Mucosa of rectum (tissue), 2 donors: ENCODE measurements around the gene MBD5.

Experiments used
- H3K27ac ChIP-seq, 2 donors: one replicate each; pipeline ENCODE4 v1.7.0; 2013; ENCODE audit warnings: inconsistent platforms in 2 of 2, low read depth in 2 of 2, low read length in 2 of 2
- H3K27me3 ChIP-seq, 2 donors: one replicate each; pipeline ENCODE4 v1.7.0; 2013; ENCODE audit warnings: low read length in 2 of 2; ENCODE audit not compliant: control insufficient read depth in 2 of 2, insufficient read depth in 2 of 2
- H3K36me3 ChIP-seq, 2 donors: one replicate each; pipeline ENCODE4 v1.7.0; 2013; ENCODE audit warnings: low read length in 2 of 2; ENCODE audit not compliant: control insufficient read depth in 2 of 2, insufficient read depth in 2 of 2
- H3K4me1 ChIP-seq, 2 donors: one replicate each; pipeline ENCODE4 v1.7.0; 2013; ENCODE audit warnings: low read length in 2 of 2, mild to moderate bottlenecking in 1 of 2; ENCODE audit not compliant: control insufficient read depth in 2 of 2, insufficient read depth in 2 of 2
- H3K4me3 ChIP-seq, 2 donors: one replicate each; pipeline ENCODE4 v1.7.0; 2013; ENCODE audit warnings: low read length in 2 of 2
- H3K9ac ChIP-seq, 2 donors: one replicate each; pipeline ENCODE4 v1.7.0; 2013; ENCODE audit warnings: low read length in 2 of 2, low read depth in 1 of 2, mild to moderate bottlenecking in 1 of 2
- H3K9me3 ChIP-seq, 2 donors: one replicate each; pipeline ENCODE4 v1.7.0; 2013; ENCODE audit warnings: low read length in 2 of 2; ENCODE audit not compliant: control insufficient read depth in 2 of 2
- donor health status: healthy.
- donor health status: Normal muscosa, but diverticular disease.

The MBD5 gene

DNA sequence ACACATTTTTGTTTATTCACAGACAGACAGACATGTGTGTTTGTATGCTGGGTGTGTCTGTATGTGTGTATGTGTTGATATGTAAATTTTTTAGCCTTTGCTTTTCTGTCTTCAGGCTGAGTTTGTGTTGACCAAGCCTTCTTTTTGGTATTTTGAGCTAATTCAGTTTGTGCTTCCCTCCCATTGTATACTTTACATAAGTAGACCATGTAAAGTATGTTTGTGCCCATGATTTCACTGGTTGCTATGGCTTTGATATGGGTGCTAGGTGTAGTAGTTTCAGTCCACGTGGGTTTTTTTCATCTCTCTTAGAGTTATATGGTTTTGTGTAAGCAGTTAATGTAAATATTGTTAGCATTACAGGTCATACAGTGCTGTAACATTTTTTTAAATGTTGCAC, 494.2 kb downstream of the MBD5 start:
- Histone ChIP-seq H3K36me3 (no peaks in the 10 kb centered on the region), H3K4me1 (no peaks in the 10 kb centered on the region), H3K27ac (no peak overlapping the region), H3K9me3 (no peaks in the 10 kb centered on the region), H3K9ac (no peak overlapping the region), H3K4me3 (no peak overlapping the region), H3K27me3 (no peaks in the 10 kb centered on the region)

- H3K4me1 ChIP-seq: no peaks in the 10 kb centered on the region
- no peak overlapping the region for H3K9ac ChIP-seq
- no peak overlapping the region for H3K4me3 ChIP-seq
- H3K9me3 ChIP-seq: no peaks in the 10 kb centered on the region
- no peaks in the 10 kb centered on the region for H3K36me3 ChIP-seq
- H3K27ac ChIP-seq: no peak overlapping the region
- H3K27me3 ChIP-seq: no peaks in the 10 kb centered on the region
Measured at GRCh38 chr2:148515976-148516375, 495.1 kb downstream of the MBD5 start.

- Histone ChIP-seq H3K4me3 (no peak overlapping the region), H3K36me3 (no peaks in the 10 kb centered on the region), H3K9me3 (no peaks in the 10 kb centered on the region), H3K27ac (no peak overlapping the region), H3K4me1 (no peaks in the 10 kb centered on the region), H3K9ac (no peak overlapping the region), H3K27me3 (no peaks in the 10 kb centered on the region)
Measured at GRCh38 chr2:148517296-148517695, 496.4 kb downstream of the MBD5 start.

- Histone ChIP-seq H3K4me1 (no peaks in the 10 kb centered on the region), H3K9ac (no peak overlapping the region), H3K4me3 (no peak overlapping the region), H3K27me3 (no peaks in the 10 kb centered on the region), H3K36me3 (no peaks in the 10 kb centered on the region), H3K9me3 (no peaks in the 10 kb centered on the region), H3K27ac (no peak overlapping the region)
Measured at GRCh38 chr2:148517822-148518221, 496.9 kb downstream of the MBD5 start.

DNA sequence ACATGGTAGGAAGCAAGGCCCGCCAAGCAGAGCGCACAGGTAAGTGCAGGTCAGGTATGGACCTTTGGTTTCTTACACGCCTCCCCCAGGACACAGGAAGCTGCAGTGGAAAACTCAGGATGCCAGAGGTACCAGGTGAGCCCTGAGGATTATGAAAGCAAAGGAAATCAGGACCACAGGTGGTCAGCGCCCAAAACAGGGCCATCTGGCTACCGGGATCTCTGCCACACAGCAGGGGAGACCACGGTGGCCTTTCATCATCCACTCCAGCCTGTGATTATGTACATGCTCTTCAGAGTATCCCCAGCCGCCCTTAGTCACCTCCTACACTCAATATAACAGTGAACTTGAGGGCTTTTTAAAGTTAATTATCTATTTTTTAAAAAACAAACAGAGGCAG, 498.1 kb downstream of the MBD5 start:
- H3K4me3 ChIP-seq: no peak overlapping the region
- no peaks in the 10 kb centered on the region for H3K9me3 ChIP-seq
- H3K27ac ChIP-seq: no peak overlapping the region
- no peaks in the 10 kb centered on the region for H3K36me3 ChIP-seq
- H3K27me3 ChIP-seq: no peaks in the 10 kb centered on the region
- no peaks in the 10 kb centered on the region for H3K4me1 ChIP-seq
- H3K9ac ChIP-seq: no peak overlapping the region

DNA sequence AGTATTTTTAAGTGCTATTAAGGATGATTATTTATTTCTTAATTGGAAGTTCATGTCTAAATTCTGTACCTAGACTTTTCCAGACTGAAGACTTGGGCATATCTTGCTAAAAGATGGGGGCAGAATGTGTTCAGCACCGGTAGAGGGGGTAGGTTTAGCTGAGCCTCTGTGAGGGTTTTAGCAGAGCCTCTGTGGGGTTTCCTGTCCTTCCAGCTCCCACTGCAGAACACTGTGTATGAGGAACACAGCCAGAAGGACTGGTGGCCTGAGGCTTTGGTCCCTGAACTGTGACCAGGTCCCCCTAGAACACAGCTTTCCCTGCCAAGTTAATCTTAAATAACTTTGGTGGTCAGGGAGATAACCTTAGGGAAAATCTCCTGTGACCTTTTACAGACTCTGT, 500.3 kb downstream of the MBD5 start:
- no peaks in the 10 kb centered on the region for H3K27me3 ChIP-seq
- no peak overlapping the region for H3K27ac ChIP-seq
- no peak overlapping the region for H3K9ac ChIP-seq
- H3K36me3 ChIP-seq: no peaks in the 10 kb centered on the region
- no peak overlapping the region for H3K4me3 ChIP-seq
- no peaks in the 10 kb centered on the region for H3K9me3 ChIP-seq
- no peaks in the 10 kb centered on the region for H3K4me1 ChIP-seq

GRCh38 chr2:148523315-148523714, 502.4 kb downstream of the MBD5 start:
- Histone ChIP-seq H3K4me3 (no peak overlapping the region), H3K27ac (no peak overlapping the region), H3K36me3 (no peaks in the 10 kb centered on the region), H3K27me3 (no peaks in the 10 kb centered on the region), H3K9me3 (no peaks in the 10 kb centered on the region), H3K4me1 (no peaks in the 10 kb centered on the region), H3K9ac (no peak overlapping the region)

DNA sequence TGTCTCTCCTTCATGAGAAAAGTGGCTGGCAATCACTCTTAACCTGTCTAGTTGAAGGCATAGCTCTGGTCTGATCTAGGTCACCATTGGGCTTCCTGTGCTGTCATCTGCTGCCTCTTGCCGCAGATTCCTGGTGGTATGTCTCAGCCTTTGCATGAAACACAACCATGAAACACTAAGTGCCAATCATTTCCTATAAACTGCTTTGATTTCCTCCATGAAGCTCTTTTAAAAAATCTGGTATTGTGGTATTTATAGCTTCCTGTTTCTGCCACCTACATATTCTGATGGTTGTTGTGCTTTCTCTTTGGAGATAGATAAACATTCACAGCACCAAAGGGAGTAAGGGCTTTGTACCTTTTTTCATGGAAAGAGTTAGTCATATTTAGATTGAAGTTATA, 503.6 kb downstream of the MBD5 start:
- Histone ChIP-seq H3K4me3 (no peak overlapping the region), H3K36me3 (no peaks in the 10 kb centered on the region), H3K9me3 (no peaks in the 10 kb centered on the region), H3K4me1 (no peaks in the 10 kb centered on the region), H3K27me3 (no peaks in the 10 kb centered on the region), H3K9ac (no peak overlapping the region), H3K27ac (no peak overlapping the region)

DNA sequence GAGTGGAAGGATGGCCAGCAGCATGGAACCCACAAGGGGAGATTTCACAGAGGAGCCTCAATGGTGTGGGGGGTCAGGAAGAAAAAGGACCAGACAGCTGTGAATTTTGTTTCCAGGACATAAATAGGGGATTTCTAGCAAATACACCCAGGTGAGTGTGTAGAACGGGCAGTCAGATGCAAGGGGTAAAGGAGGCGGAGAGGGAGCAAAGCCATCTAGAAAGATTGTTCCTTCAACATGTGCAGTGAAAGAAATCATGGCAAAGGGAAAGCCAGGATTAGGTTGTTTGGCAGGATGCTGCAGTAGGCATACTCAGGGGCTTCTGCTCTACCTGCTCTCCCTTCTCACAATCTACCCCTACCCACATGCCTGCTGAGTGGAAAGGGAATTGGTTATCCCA, 504.2 kb downstream of the MBD5 start:
- Histone ChIP-seq H3K27ac (no peak overlapping the region), H3K4me1 (no peaks in the 10 kb centered on the region), H3K36me3 (no peaks in the 10 kb centered on the region), H3K9me3 (no peaks in the 10 kb centered on the region), H3K4me3 (no peak overlapping the region), H3K27me3 (no peaks in the 10 kb centered on the region), H3K9ac (no peak overlapping the region)

GRCh38 chr2:148526509-148527346, 505.8 kb downstream of the MBD5 start:
- no peak overlapping the region for H3K4me3 ChIP-seq
- H3K9ac ChIP-seq: no peak overlapping the region
- no peaks in the 10 kb centered on the region for H3K9me3 ChIP-seq
- no peaks in the 10 kb centered on the region for H3K27me3 ChIP-seq
- no peaks in the 10 kb centered on the region for H3K4me1 ChIP-seq
- no peaks in the 10 kb centered on the region for H3K36me3 ChIP-seq
- no peak overlapping the region for H3K27ac ChIP-seq
